HL-60 (cell line): ENCODE results near the gene ARID5B.

Source experiments
- DNase-seq, 2 experiments: peaks; one replicate each; pipeline ENCODE4 v3.0.0-alpha.2; 2010 to 2020; ENCODE audit warnings: low read depth in 1 of 2, low spot score in 1 of 2
- H3K27ac ChIP-seq: fragments of 250-450 bp; sonication (Bioruptor Pico); replicated peaks from 2 replicates; pipeline ENCODE4 v1.5.1; 2020; ENCODE audit warnings: mild to moderate bottlenecking, moderate library complexity
- H3K27me3 ChIP-seq: fragments of 250-450 bp; sonication (Bioruptor Pico); 2 replicates; pipeline ENCODE4 v1.5.1; 2021; ENCODE audit warnings: mild to moderate bottlenecking, moderate library complexity; ENCODE audit not compliant: insufficient read depth, poor library complexity, severe bottlenecking
- H3K4me3 ChIP-seq: replicated peaks from 2 replicates; pipeline ENCODE4 v1.5.1; 2011; ENCODE audit warnings: mild to moderate bottlenecking, control low read depth, low read length; ENCODE audit not compliant: insufficient read depth
- CTCF ChIP-seq: IDR thresholded peaks from one replicate; pipeline ENCODE4 v1.5.1; 2011; ENCODE audit warnings: low read length, control low read depth, inconsistent platforms; ENCODE audit not compliant: insufficient read depth
- GABPA ChIP-seq: IDR thresholded peaks from 2 replicates; pipeline ENCODE4 v1.6.1; 2012; ENCODE audit warnings: low read depth
- POLR2AphosphoS5 ChIP-seq: IDR thresholded peaks from 2 replicates; pipeline ENCODE4 v1.6.1; 2012; ENCODE audit warnings: low read depth
- REST ChIP-seq: IDR thresholded peaks from 2 replicates; pipeline ENCODE4 v1.6.1; 2012; ENCODE audit warnings: low read depth; ENCODE audit not compliant: insufficient replicate concordance
- SPI1 ChIP-seq: IDR thresholded peaks from 2 replicates; pipeline ENCODE4 v1.6.1; 2012; ENCODE audit warnings: low read depth, mild to moderate bottlenecking, borderline replicate concordance

ARID5B gene

GRCh38 chr10:62023329-62023728 lies 121.8 kb downstream of the ARID5B start:
- Histone ChIP-seq H3K27me3 (no peaks in the 10 kb centered on the region), H3K27ac (no peak overlapping the region), H3K4me3 (no peak overlapping the region)
- TF ChIP-seq CTCF = no peak
- no peak for TF ChIP-seq GABPA
- peak; percentile 44; the same call in 1 of the 2 replicates for TF ChIP-seq SPI1
- TF ChIP-seq REST = no peak
- TF ChIP-seq POLR2AphosphoS5 = no peak
- DNase-seq = no peak

GRCh38 chr10:62024026-62024701 lies 122.7 kb downstream of the ARID5B start:
- Histone ChIP-seq H3K4me3 (no peak overlapping the region), H3K27me3 (no peaks in the 10 kb centered on the region), H3K27ac (no peak overlapping the region)
- TF ChIP-seq SPI1 (no peak), POLR2AphosphoS5 (no peak), REST (no peak)
- DNase-seq = no peak

GRCh38 chr10:62025134-62025794 lies 123.8 kb downstream of the ARID5B start:
- no peak for DNase-seq
- Histone ChIP-seq H3K27me3 (no peaks in the 10 kb centered on the region), H3K27ac (no peak overlapping the region), H3K4me3 (no peak overlapping the region)
- TF ChIP-seq CTCF (no peak), GABPA (no peak), SPI1 (no peak), REST (no peak), POLR2AphosphoS5 (no peak)
